ENCODE data around the gene CEP135. TPM values are rescaled to one million over a fixed set of nuclear protein-coding genes. Genes with fewer than 3 reads are reported as not detected.

CEP135 gene
- polyA plus RNA-seq, 1 donor (not counting 4 experiments of a cell fraction or from before 2014, with no cell fraction given): 5.4 TPM

DNA sequence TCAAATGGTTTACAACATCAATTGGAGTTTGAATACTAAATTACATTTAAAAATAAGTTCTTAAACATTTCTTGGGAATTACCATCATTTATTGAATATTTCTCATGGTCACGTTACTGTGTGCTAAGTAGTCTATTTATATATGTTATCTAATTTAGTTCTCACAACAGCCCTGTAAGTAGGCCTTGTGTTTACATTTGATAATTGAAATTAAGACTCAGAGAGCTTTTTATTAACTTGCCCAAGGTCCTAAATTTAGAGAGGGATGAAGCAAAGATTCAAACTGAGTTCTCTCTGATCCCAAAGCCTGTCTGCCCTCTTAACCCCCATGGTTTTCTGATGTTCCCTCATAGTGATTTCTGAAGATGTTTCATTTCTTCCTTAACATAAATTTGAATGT lies 103.7 kb downstream of the CEP135 start:
- DNase-seq (ENCODE audit: low read depth, low spot score) (no peak), FAIRE-seq (no peak)
- Histone ChIP-seq H3K27ac (ENCODE audit: control insufficient read depth, insufficient read depth, low read length) (no peak overlapping the region), H3K79me2 (ENCODE audit: control insufficient read depth, insufficient read depth, low read length) (no peaks in the 10 kb centered on the region), H3K4me3 (ENCODE audit: control insufficient read depth in 2 of 3, extremely low read depth in 1 of 3, insufficient read depth in 2 of 3, low read depth in 1 of 3, low read length in 3 of 3) (no peak overlapping the region), H4K20me1 (ENCODE audit: control insufficient read depth, extremely low read depth, insufficient read depth, low read length) (no peaks in the 10 kb centered on the region), H3K9me3 (ENCODE audit: control insufficient read depth, low read depth, low read length) (no peaks in the 10 kb centered on the region), H3K4me1 (ENCODE audit: control insufficient read depth, extremely low read depth, insufficient read depth, low read length) (peaks cover 5% of the 10 kb centered on the region), H3K9ac (ENCODE audit: control insufficient read depth, extremely low read depth, insufficient read depth, low read length) (no peak overlapping the region), H2AFZ (ENCODE audit: control insufficient read depth, low read length) (no peak overlapping the region), H3K9me1 (ENCODE audit: control insufficient read depth, extremely low read depth, insufficient read depth, low read length) (no peaks in the 10 kb centered on the region), H3K4me2 (ENCODE audit: control insufficient read depth, extremely low read depth, insufficient read depth, low read depth, low read length) (no peak overlapping the region), H3K27me3 (ENCODE audit: control insufficient read depth, extremely low read depth, insufficient read depth, low read length) (peaks cover 37% of the 10 kb centered on the region), H3K36me3 (ENCODE audit: control insufficient read depth in 2 of 2, extremely low read depth in 1 of 2, insufficient read depth in 2 of 2, low read length in 2 of 2) (no peaks in the 10 kb centered on the region)
- dilution Hi-C loops (cut with MboI; ENCODE audit: extremely low pct_ligation_motif_present, low sequenced_read_pairs): no loop called here
- TF ChIP-seq EZH2 (IDR thresholded peaks at IDR 0.05; ENCODE audit: low read length): no peak
- TF ChIP-seq, protein P1, sequence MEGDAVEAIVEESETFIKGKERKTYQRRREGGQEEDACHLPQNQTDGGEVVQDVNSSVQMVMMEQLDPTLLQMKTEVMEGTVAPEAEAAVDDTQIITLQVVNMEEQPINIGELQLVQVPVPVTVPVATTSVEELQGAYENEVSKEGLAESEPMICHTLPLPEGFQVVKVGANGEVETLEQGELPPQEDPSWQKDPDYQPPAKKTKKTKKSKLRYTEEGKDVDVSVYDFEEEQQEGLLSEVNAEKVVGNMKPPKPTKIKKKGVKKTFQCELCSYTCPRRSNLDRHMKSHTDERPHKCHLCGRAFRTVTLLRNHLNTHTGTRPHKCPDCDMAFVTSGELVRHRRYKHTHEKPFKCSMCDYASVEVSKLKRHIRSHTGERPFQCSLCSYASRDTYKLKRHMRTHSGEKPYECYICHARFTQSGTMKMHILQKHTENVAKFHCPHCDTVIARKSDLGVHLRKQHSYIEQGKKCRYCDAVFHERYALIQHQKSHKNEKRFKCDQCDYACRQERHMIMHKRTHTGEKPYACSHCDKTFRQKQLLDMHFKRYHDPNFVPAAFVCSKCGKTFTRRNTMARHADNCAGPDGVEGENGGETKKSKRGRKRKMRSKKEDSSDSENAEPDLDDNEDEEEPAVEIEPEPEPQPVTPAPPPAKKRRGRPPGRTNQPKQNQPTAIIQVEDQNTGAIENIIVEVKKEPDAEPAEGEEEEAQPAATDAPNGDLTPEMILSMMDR (optimal IDR thresholded peaks at IDR 0.05 in 1 of 3, IDR thresholded peaks at IDR 0.05 in 1 of 3, conservative IDR thresholded peaks at IDR 0.05 in 1 of 3; ENCODE audit: extremely low read depth in 1 of 3, insufficient read depth in 2 of 3, low read length in 3 of 3): no peak

DNA sequence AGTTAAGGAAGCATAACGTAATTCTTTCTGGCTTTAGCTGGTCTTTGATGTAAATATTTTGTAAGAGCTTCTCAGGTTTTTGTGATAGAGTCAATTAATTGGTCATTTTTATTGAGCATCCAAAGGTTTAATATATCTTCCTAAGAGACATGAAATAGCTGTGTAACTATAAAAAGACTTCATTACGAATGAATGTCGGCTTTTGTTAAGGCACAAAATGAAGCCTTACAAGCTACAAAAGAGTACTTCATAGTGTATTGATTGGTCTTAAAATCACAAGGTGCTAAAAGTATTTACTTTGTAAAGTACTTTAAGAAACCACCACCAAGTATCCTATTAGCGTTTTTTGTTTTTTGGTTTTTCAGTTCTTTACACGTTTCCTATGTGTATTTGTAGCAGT lies 104.2 kb downstream of the CEP135 start:
- DNase-seq (ENCODE audit: low read depth, low spot score) (no peak), FAIRE-seq (no peak)
- Histone ChIP-seq H3K4me3 (ENCODE audit: control insufficient read depth in 2 of 3, extremely low read depth in 1 of 3, insufficient read depth in 2 of 3, low read depth in 1 of 3, low read length in 3 of 3) (no peak overlapping the region), H3K4me2 (ENCODE audit: control insufficient read depth, extremely low read depth, insufficient read depth, low read depth, low read length) (no peak overlapping the region), H3K9ac (ENCODE audit: control insufficient read depth, extremely low read depth, insufficient read depth, low read length) (no peak overlapping the region), H3K36me3 (ENCODE audit: control insufficient read depth in 2 of 2, extremely low read depth in 1 of 2, insufficient read depth in 2 of 2, low read length in 2 of 2) (no peaks in the 10 kb centered on the region), H3K9me1 (ENCODE audit: control insufficient read depth, extremely low read depth, insufficient read depth, low read length) (no peaks in the 10 kb centered on the region), H3K27me3 (ENCODE audit: control insufficient read depth, extremely low read depth, insufficient read depth, low read length) (peaks cover 33% of the 10 kb centered on the region), H4K20me1 (ENCODE audit: control insufficient read depth, extremely low read depth, insufficient read depth, low read length) (no peaks in the 10 kb centered on the region), H3K79me2 (ENCODE audit: control insufficient read depth, insufficient read depth, low read length) (no peaks in the 10 kb centered on the region), H3K9me3 (ENCODE audit: control insufficient read depth, low read depth, low read length) (no peaks in the 10 kb centered on the region), H2AFZ (ENCODE audit: control insufficient read depth, low read length) (no peak overlapping the region), H3K27ac (ENCODE audit: control insufficient read depth, insufficient read depth, low read length) (no peak overlapping the region), H3K4me1 (ENCODE audit: control insufficient read depth, extremely low read depth, insufficient read depth, low read length) (peaks cover 5% of the 10 kb centered on the region)
- TF ChIP-seq EZH2 (IDR thresholded peaks at IDR 0.05; ENCODE audit: low read length): no peak
- TF ChIP-seq, protein P1 (optimal IDR thresholded peaks at IDR 0.05 in 1 of 3, IDR thresholded peaks at IDR 0.05 in 1 of 3, conservative IDR thresholded peaks at IDR 0.05 in 1 of 3; ENCODE audit: extremely low read depth in 1 of 3, insufficient read depth in 2 of 3, low read length in 3 of 3): no peak
- dilution Hi-C loops (cut with MboI; ENCODE audit: extremely low pct_ligation_motif_present, low sequenced_read_pairs): no loop called here

Data from keratinocyte (primary cell).